IMR-90 (cell line): ENCODE measurements around the gene RHBDF2.
"Not testable (repeated sequence)": the region's sequence is repeated elsewhere in the genome, so short reads cannot be mapped to it uniquely, and the experiment has no call there.

Experiments
- CEBPB ChIP-seq: IDR thresholded peaks from 2 replicates; pipeline ENCODE4 v1.6.1; 2012; ENCODE audit warnings: low read depth, low read length, improper control_type of control experiment
- CTCF ChIP-seq: conservative IDR thresholded peaks from 2 replicates; pipeline ENCODE4 v1.5.1; 2012; ENCODE audit warnings: mild to moderate bottlenecking, low read depth, low read length, improper control_type of control experiment
- ELK1 ChIP-seq: fragments of 150-350 bp; IDR thresholded peaks from 2 replicates; pipeline ENCODE4 v1.6.1; 2016; ENCODE audit warnings: low read depth, mild to moderate bottlenecking, low read length, moderate library complexity, borderline replicate concordance
- MAZ ChIP-seq: IDR thresholded peaks from 2 replicates; pipeline ENCODE4 v1.6.1; 2012; ENCODE audit warnings: low read depth, mild to moderate bottlenecking, low read length, improper control_type of control experiment, moderate library complexity, borderline replicate concordance
- MXI1 ChIP-seq: IDR thresholded peaks from 2 replicates; pipeline ENCODE4 v1.6.1; 2012; ENCODE audit warnings: low read depth, mild to moderate bottlenecking, low read length, moderate library complexity, borderline replicate concordance
- POLR2A ChIP-seq: IDR thresholded peaks from 2 replicates; pipeline ENCODE4 v1.6.1; 2012; ENCODE audit warnings: mild to moderate bottlenecking, low read depth, low read length
- RAD21 ChIP-seq: IDR thresholded peaks from 2 replicates; pipeline ENCODE4 v1.6.1; 2012; ENCODE audit warnings: low read length, improper control_type of control experiment
- RFX5 ChIP-seq: IDR thresholded peaks from 2 replicates; pipeline ENCODE4 v1.8.0; 2012; ENCODE audit warnings: low read depth, mild to moderate bottlenecking, low read length, moderate library complexity
- SMC3 ChIP-seq: fragments of 150-350 bp; IDR thresholded peaks from 2 replicates; pipeline ENCODE4 v1.6.1; 2016; ENCODE audit warnings: low read depth, mild to moderate bottlenecking, antibody characterized with exemption, low read length, moderate library complexity
- USF2 ChIP-seq: fragments of 150-350 bp; IDR thresholded peaks from 2 replicates; pipeline ENCODE4 v1.6.1; 2017; ENCODE audit warnings: mild to moderate bottlenecking, antibody characterized with exemption, low read length, low read depth

- not testable (repeated sequence) for TF ChIP-seq CTCF, POLR2A, SMC3, RFX5, USF2, MAZ, MXI1, CEBPB, RAD21, ELK1
Measured at GRCh38 chr17:76527016-76527415, 25.8 kb upstream of the RHBDF2 start.
